Measurements from ENCODE around the gene SS18L1. TPM values are rescaled to one million over a fixed set of nuclear protein-coding genes. Genes with fewer than 3 reads are reported as not detected.

Gene SS18L1
- total RNA-seq, 1 experiment from 2014 or later: 21.6 TPM

GRCh38 chr20:62159839-62160238, 16.3 kb downstream of the SS18L1 start:
- in situ Hi-C loops (cut with HindIII; ENCODE audit: low pct_unique_long_range_greater_than_20kb, low sequenced_read_pairs): no loop called here
- ATAC-seq: no peak
- CTCF ChIA-PET: no interaction called here

GRCh38 chr20:62160253-62160652, 16.7 kb downstream of the SS18L1 start:
- DNase-seq (ENCODE audit: low read depth, low spot score): no peak
- Histone ChIP-seq H3K27ac (ENCODE audit: low read length) (no peak overlapping the region), H3K4me3 (ENCODE audit: low read depth in 2 of 2, low read length in 2 of 2) (no peak overlapping the region), H3K36me3 (ENCODE audit: control insufficient read depth, insufficient read depth, low read length) (no peaks in the 10 kb centered on the region; the same call in 1 of the 2 replicates), H3K4me1 (ENCODE audit: control insufficient read depth, insufficient read depth, low read length) (peaks cover 13% of the 10 kb centered on the region), H3K27me3 (ENCODE audit: control insufficient read depth, insufficient read depth, low read length) (no peaks in the 10 kb centered on the region), H3K9me3 (ENCODE audit: control insufficient read depth, insufficient read depth, low read depth, low read length) (no peaks in the 10 kb centered on the region)
- ChIA-PET CTCF (no interaction called here), POLR2A (no interaction called here)
- in situ Hi-C loops (cut with HindIII; ENCODE audit: low pct_unique_long_range_greater_than_20kb, low sequenced_read_pairs): no loop called here
- intact Hi-C loops (cut with micrococcal nuclease; ENCODE audit: unreplicated experiment): no loop called here
- TF ChIP-seq POLR2AphosphoS5 (IDR thresholded peaks at IDR 0.05; ENCODE audit: low read depth, low read length): no peak
- TF ChIP-seq REST (IDR thresholded peaks at IDR 0.05; ENCODE audit: insufficient read depth in 1 of 2, low read depth in 2 of 2, low read length in 1 of 2): no peak
- no peak for TF ChIP-seq TCF7L2 (IDR thresholded peaks at IDR 0.05; ENCODE audit: low read depth, low read length)
- TF ChIP-seq CTCF (IDR thresholded peaks at IDR 0.05): no peak
- TF ChIP-seq SIN3A (IDR thresholded peaks at IDR 0.05; ENCODE audit: borderline replicate concordance, insufficient read depth, low read depth, low read length): no peak
- BruUV-seq (replicated peaks): no TSS peak
- no peak for ATAC-seq

More at GRCh38 chr20:62159839-62160238, 16.3 kb downstream of the SS18L1 start:
- H3K4me3 ChIP-seq (ENCODE audit: low read depth in 2 of 2, low read length in 2 of 2): no peak overlapping the region
- BruUV-seq (replicated peaks): no TSS peak
- H3K36me3 ChIP-seq (ENCODE audit: control insufficient read depth, insufficient read depth, low read length): no peaks in the 10 kb centered on the region; the same call in 1 of the 2 replicates
- no peak overlapping the region for H3K27ac ChIP-seq (ENCODE audit: low read length)
- intact Hi-C loops (cut with micrococcal nuclease; ENCODE audit: unreplicated experiment): no loop called here
- no peaks in the 10 kb centered on the region for H3K9me3 ChIP-seq (ENCODE audit: control insufficient read depth, insufficient read depth, low read depth, low read length)
- no peaks in the 10 kb centered on the region for H3K27me3 ChIP-seq (ENCODE audit: control insufficient read depth, insufficient read depth, low read length)
- DNase-seq (ENCODE audit: low read depth, low spot score): no peak
- peaks cover 17% of the 10 kb centered on the region for H3K4me1 ChIP-seq (ENCODE audit: control insufficient read depth, insufficient read depth, low read length)
- POLR2A ChIA-PET: no interaction called here
- TF ChIP-seq CTCF (IDR thresholded peaks at IDR 0.05) (no peak), POLR2AphosphoS5 (IDR thresholded peaks at IDR 0.05; ENCODE audit: low read depth, low read length) (no peak), REST (IDR thresholded peaks at IDR 0.05; ENCODE audit: insufficient read depth in 1 of 2, low read depth in 2 of 2, low read length in 1 of 2) (no peak), TCF7L2 (IDR thresholded peaks at IDR 0.05; ENCODE audit: low read depth, low read length) (no peak), SIN3A (IDR thresholded peaks at IDR 0.05; ENCODE audit: borderline replicate concordance, insufficient read depth, low read depth, low read length) (no peak)

Data from Panc1 (cell line).